ENCODE data around the gene CCDC30.

- TF ChIP-seq CTCF (IDR thresholded peaks at IDR 0.05) (no peak), POLR2AphosphoS5 (IDR thresholded peaks at IDR 0.05; ENCODE audit: low read depth, low read length) (no peak), REST (IDR thresholded peaks at IDR 0.05; ENCODE audit: insufficient read depth in 1 of 2, low read depth in 2 of 2, low read length in 1 of 2) (no peak), TCF7L2 (IDR thresholded peaks at IDR 0.05; ENCODE audit: low read depth, low read length) (no peak), SIN3A (IDR thresholded peaks at IDR 0.05; ENCODE audit: borderline replicate concordance, insufficient read depth, low read depth, low read length) (no peak)
Observed at GRCh38 chr1:42417166-42417565, 45.9 kb upstream of the CCDC30 start.

All from Panc1 (cell line).